ENCODE data around the gene KANSL2. TPM values are rescaled to one million over a fixed set of nuclear protein-coding genes. Genes with fewer than 3 reads are reported as not detected.

KANSL2 gene
- total RNA-seq, 1 donor from 2014 or later = 58.6 TPM

Small RNAs within 50 kb of the gene (small RNA-seq; reads per million reads assigned to genes)
- not detected for gene MIR1291
- gene SNORA2A = 3.5 reads per million, percentile 88 among the genes with 10 or more reads in this experiment
- 3.5 reads per million, percentile 88 among the genes with 10 or more reads in this experiment for gene SNORA2B
- gene SNORA2C = 0.44 reads per million, percentile 41 among the genes with 10 or more reads in this experiment

Other genes with a start within 250 kb of the KANSL2 start
- 0.31 TPM for gene ANP32D, start 209.7 kb downstream of the KANSL2 start, total RNA-seq
- not detected for gene C12orf54, start 199.7 kb downstream of the KANSL2 start, total RNA-seq
- not detected for gene OR8S1, start 156.6 kb downstream of the KANSL2 start, total RNA-seq
- gene LALBA, start 112.2 kb downstream of the KANSL2 start, total RNA-seq = 0.47 TPM
- 44.0 TPM for gene CCNT1, start 34.5 kb upstream of the KANSL2 start, total RNA-seq
- 31.5 TPM for gene ADCY6, start 106.9 kb upstream of the KANSL2 start, total RNA-seq
- gene CACNB3, start 136.3 kb upstream of the KANSL2 start, total RNA-seq = 44.3 TPM
- gene DDX23, start 169.9 kb upstream of the KANSL2 start, total RNA-seq = 48.8 TPM
- 22.9 TPM for gene RND1, start 183.6 kb upstream of the KANSL2 start, total RNA-seq
- gene FKBP11, start 243.3 kb upstream of the KANSL2 start, total RNA-seq = 3.6 TPM